GM20000 (cell line): ENCODE results near the gene GPBP1.
"Not testable (repeated sequence)": the region's sequence is repeated elsewhere in the genome, so short reads cannot be mapped to it uniquely, and the experiment has no call there.

Experiments used
- DNase-seq: peaks from one replicate; pipeline ENCODE4 v3.0.0; 2012; ENCODE audit warnings: low spot score
- CTCF ChIP-seq: IDR thresholded peaks from 2 replicates; pipeline ENCODE4 v1.5.1; 2012; ENCODE audit warnings: mild to moderate bottlenecking, control low read depth; ENCODE audit errors: extremely low read depth, missing control alignments

Gene GPBP1

GRCh38 chr5:57157666-57158065, 16.2 kb upstream of the GPBP1 start:
- no peak for DNase-seq
- TF ChIP-seq CTCF = no peak

GRCh38 chr5:57163553-57164006, 10.3 kb upstream of the GPBP1 start:
- TF ChIP-seq CTCF = no peak
- no peak for DNase-seq

GRCh38 chr5:57164124-57164523, 9.7 kb upstream of the GPBP1 start:
- no peak for TF ChIP-seq CTCF
- DNase-seq = no peak

GRCh38 chr5:57165171-57165570, 8.7 kb upstream of the GPBP1 start:
- not testable (repeated sequence) for DNase-seq

GRCh38 chr5:57166276-57166675, 7.6 kb upstream of the GPBP1 start:
- no peak for TF ChIP-seq CTCF
- peak; percentile 23 for DNase-seq

- TF ChIP-seq CTCF = no peak
- DNase-seq = no peak
Observed at GRCh38 chr5:57167201-57167600, 6.7 kb upstream of the GPBP1 start.

GRCh38 chr5:57170116-57170515, 3.7 kb upstream of the GPBP1 start:
- DNase-seq = not testable (repeated sequence)

- TF ChIP-seq CTCF = no peak
- DNase-seq = no peak
Observed at GRCh38 chr5:57171816-57172465, 1.9 kb upstream of the GPBP1 start.
